Measurements from ENCODE around the gene MN1. TPM values are rescaled to one million over a fixed set of nuclear protein-coding genes. Genes with fewer than 3 reads are reported as not detected.

MN1 gene
- total RNA-seq, 1 donor from 2014 or later, result under 0.01 TPM

DNA sequence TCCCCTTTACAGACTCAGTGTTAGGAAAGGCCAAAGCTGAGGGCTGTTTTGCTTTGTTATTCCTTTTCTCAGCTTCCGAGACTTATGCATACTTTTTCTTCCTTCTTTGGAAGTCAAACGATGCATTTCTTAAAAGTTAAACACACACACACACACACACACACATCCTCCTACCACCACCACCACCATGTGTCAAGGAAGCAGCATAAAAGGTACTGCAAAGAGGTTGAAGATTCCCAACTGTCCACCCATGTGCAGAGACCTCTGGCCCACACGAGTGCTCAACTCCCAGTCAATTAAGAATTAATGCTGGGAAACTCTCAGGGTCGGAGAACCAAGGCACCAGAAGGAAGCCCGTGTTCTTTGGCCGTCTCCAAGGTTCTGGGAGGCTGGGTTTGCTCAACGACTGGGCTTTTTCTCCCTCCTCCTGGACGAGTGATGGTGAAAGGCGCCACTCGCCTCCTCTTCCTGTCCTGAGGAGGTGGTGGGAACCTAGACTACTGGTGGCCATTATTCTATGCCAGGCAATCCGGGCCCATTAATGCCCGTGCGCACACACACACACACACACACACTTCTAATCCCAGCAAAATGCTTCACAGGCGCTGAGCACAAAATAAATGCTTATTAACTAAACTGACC lies 15.1 kb downstream of the MN1 start:
- no peak for DNase-seq (ENCODE audit: low read depth in 2 of 2)

DNA sequence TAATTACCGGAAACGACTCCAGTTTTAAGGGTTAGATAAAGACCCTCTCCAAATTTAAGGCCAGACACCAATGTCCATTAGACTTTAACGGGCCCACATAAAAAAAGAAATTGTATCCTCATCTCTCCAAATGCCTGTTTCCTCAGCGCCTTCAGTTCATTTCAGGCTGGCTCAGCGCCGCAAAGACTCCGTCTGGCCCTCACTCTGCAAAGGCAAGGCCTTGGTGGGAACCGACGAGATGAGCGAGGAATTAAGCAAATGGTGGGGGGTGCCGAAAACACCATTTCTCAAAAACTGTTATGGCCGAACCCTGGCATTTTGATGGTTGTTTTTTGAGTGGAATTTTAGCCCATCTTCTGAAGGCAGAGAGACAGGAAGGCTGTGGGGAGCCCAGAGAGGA lies 15.7 kb downstream of the MN1 start:
- no peak for DNase-seq (ENCODE audit: low read depth in 2 of 2)

DNA sequence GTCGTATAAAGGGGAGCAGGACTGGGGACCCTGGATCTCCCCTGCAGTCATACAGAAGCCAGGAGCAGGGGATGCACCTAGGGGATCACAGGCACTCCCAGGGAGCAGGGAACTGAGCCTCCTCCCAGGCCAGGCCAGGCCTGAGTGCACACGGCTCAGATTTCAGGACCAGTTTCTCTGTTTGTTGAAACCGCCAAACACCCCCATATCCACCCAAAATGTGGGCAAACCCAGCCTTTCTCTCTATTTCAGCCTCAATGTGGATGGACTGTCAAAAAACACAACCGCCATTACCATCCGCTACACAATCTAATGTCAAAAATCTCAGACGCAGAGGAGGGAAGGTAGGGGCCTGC lies 17.5 kb downstream of the MN1 start:
- no peak for DNase-seq (ENCODE audit: low read depth in 2 of 2)

DNA sequence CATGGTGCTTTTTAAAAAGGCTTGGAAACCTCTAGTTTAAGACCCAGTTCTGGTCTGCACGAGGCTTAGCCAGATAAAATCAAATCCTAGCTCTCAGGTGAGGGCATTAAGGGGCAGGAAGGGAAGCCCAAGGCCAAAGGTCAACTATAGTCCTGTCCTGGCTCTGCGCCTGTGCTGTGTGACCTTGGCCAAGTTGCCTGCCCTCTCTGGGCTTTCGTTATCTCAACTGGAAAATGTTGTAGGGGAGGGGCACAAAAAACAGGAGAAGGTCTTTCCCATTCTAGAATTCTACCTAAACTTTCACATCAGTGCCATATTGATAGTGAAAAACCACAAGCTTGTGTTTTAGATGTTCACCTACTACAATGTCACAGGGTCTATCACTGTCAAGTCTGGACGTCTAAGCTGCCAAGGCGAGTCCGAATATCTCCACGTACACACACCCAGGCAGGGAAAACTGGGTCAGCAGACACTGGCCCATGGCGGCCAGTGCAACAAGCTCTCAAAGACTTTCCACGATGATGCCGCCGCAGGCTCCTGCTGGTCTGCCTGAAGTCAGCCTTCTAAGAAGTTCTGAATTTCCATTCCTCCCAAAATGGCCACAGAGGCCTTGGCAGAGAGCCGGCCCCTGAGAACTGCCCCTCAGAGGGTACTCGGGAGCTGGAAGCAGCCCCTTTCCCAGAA lies 18.0 kb downstream of the MN1 start:
- no peak for DNase-seq (ENCODE audit: low read depth in 2 of 2)

DNA sequence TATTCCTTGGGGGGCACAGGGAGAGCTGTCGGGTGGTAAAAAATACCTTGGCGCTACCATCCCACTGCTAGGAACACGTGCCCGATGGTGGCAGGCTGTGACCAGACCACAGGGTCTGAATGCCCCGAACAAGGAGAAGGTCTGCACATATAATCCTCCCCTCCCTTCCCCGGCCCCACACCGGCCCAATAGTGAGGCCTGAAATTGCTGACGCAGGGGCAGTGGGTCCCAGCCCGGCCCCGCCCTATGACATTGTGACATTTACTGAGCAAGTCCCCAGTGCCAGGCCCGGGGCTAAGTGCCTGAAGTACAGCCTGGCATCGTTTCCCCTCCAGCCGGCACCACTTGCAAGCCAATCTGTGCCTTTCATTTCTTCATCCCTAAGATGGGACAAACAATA lies 19.5 kb downstream of the MN1 start:
- no peak for DNase-seq (ENCODE audit: low read depth in 2 of 2)

DNA sequence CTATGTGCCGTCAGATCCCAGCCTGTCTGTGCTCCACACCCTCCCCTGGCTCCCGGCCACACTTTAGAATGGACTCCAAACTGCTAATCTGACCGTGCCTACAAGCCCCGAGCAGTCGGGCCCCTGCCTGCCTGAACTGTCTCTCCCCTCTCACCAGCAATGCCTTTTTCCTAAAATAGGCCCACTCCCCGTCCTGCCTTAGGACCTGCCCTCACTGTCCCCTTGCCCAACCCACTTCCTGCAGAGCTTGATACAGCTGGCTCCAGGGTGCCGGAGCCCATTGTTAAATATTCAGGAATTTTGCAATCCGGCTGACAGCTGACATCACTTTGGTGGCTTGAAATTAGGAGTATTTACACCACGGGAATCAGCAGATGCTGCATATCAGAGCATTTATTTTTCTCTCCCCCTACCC lies 21.4 kb downstream of the MN1 start:
- DNase-seq (ENCODE audit: low read depth in 2 of 2), result peak; percentile 23 to 47

DNA sequence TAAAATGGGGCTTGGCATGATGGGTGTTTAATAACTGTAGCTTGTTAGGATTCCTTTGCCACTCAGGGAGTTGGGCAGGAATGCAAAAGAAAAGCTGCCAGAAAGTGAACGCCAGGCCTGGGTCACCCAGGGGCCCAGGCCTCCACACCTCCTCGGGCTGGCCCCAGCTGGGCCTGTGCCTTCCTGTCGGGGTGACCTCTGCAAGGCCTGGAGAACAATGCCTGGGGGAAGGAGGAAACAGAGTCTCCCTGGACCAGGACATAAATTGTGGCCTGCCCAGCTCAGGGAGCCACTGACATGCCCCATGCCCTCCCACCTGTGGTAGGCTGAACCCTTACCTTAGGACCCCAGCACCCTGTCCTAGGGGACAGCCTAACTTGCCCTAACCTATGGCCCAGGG lies 21.9 kb downstream of the MN1 start:
- DNase-seq (ENCODE audit: low read depth in 2 of 2), result peak in 1 of 2 donors; percentile 39

DNA sequence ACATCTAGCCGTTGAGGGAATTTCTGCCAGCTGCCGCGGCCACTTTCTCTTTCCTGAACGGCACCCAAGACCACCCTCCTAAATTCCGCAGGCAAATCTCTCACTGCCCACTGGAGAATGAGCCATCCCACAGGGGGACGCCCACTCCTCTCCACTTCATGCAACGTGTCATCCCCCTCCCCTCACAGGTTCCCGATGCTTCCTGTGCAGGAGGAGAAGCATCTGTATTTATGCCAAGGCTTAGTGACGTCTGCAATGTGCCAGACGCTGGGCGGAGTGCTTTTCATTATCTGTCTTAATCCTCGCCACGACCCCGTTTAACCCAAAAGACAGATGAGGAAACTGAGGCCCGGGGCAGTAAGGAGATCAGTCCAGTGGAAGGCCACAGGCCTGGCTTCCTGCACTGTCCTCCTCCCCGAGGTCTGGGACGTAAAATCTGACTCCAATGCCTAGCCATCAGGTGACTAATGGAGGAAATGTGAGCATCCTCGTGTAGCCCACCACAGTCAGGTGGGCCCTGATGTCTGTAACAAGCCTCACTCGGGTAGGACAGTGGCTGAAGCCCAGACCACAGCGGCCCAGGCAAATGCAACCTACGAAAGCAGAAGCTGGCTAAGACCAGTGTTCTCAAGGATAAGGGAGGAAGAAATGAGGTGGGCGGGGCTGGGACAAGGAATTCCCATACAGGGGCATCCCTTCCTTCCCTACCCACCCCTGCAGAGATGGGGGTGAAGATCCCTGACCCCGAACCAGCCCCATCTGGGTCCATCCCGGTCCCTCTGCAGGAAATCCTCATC lies 23.1 kb downstream of the MN1 start:
- peak in 1 of 2 donors; percentile 47 for DNase-seq (ENCODE audit: low read depth in 2 of 2)

DNA sequence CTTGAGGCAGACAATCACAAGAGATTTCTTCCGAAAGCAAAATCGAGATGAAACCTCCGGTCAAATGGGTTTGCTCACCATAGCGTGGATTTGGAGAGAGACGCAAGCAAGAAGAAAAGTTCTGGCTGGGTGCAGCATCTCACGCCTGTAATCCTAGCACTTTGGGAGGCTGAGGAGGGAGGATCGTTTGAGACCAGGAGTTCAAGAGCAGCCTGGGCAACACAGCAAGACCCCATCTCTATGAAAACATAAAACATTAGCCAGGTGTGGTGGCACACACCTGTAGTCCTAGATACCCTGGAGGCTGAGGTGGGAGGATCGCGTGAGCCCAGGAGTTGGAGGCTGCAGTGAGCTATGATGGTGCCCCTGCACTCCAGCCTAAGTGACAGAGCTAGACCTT lies 24.4 kb downstream of the MN1 start:
- DNase-seq (ENCODE audit: low read depth in 2 of 2), result no peak

DNA sequence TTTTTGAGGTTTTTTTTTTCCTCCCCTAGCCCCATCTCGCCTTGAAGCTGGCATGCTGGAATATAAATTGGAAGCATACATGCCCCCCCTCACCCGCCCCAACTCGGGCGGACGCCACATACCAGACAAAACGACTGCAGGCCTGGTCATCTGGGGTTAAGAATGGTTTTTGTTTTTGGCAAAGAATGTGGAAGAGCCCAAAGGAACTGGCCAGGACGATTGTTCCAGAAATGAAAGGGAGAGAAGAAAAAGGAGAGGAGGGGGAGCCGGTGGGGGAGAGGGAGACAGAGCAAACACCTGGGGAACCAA lies 25.0 kb downstream of the MN1 start:
- DNase-seq (ENCODE audit: low read depth in 2 of 2), result no peak

DNA sequence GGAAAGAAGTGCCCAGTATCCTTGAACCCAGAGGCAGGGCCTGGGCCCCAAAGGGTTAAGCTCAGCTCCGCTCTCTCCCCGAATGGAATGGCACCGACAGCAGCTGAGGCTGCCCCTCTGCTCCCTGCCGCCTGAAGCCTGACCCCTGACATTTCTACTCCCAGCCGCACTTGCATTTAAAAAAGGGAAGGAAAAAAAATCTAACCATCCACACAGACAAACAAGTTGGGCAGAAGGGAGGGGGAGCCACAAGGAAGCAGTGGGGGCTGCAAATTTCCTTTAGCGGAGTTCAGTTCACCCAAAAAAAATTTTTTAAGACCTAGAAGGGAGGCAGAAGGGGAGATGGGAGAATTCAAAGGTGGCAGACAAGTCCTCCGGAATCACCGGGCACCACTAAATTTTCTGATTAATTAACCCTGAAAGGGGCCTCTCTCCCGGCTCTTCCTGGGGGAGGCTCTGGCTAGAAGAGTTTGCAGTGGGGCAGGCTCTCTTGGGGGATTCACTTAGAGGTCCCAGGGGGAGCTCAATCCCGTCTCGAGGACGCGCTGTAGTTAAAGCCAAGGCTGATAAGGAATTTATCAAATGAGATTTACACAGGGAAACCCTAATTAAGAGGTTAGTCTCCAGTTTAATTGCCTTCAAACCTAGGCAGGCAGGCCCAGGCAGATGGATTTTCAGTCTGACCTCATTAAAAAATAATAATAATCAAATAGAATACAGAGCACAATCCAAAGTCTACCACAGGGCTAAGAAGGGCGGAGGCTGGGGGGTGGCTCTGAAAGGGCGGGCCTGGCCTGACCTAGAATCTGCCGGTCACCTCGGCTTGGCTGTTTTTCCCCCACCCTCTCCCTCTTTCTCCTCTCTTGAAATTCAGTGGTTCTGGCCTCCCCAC lies 25.6 kb downstream of the MN1 start:
- DNase-seq (ENCODE audit: low read depth in 2 of 2), result no peak

DNA sequence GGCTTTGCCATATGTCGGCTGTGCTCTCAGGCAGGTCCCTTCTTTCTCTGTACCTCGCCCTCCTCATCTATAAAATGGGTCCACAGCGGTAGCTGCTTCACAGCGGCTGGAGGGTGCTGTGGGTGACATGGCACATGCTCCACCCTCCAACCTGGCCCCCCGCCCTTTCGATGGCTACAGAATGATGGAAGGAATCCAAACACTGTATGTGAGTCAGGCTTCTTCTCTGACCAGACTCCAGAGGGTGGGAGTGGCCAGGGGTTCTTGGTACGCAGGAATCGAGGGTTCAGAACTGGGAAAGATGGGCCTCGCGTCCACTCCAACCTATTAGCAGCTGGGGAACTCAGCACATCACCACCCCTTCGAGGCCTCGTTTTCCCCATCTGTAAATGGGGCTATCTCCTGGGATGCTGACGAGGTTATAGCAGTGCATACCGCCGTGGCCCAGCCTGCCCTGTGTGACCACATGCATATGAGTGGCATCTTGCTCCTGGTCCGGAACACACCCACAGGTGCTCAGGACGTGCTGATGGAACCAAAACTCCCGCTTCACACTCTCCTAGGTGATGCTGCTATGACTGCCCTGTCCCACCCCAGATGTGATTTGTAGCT lies 26.4 kb downstream of the MN1 start:
- DNase-seq (ENCODE audit: low read depth in 2 of 2), result peak in 1 of 2 donors; percentile 30

DNA sequence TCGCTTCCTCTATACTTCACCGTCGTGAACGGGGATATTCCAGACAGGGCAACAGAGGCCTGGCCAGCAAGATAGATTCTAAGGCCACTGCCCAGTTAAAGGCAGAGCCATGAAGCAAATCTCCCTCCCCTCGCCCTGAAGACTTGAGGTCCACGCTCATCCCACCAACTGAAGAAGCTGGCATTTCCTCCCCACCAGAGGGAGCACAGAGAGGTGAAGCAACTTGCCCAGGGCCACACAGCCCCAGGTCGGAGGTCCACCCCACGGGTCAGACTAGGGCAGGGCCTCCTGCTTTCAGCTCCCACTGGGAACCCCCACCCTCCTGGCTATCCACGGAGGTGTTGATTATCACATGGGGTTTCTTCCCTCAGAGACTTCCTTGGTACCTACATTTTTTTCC lies 27.4 kb downstream of the MN1 start:
- no peak for DNase-seq (ENCODE audit: low read depth in 2 of 2)

DNA sequence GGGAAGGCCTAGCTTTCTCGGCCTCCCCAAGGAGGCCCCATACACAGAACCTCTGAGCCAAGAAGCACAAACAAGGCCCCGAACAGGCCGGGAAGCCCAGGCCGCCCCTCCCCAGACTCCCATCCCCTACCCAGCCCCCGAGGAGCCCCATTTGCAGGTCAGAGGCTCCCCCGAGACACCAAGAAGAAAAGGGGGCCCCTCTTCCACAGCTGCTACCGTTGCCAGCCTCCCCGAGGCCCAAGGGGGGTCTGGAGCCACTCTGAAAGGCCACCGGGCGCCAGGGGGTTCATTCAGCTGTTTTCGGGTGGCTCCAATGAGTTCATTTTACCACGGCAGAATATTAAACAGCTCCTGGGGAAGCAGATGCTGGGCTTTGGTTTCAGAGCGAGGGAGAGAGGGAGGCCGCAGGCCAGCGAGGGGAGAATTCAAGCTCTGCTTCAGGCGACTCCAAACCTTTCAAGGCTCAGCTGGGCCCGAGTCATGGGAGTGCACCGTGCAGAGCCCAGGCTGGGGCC lies 28.5 kb downstream of the MN1 start:
- DNase-seq (ENCODE audit: low read depth in 2 of 2), result no peak

DNA sequence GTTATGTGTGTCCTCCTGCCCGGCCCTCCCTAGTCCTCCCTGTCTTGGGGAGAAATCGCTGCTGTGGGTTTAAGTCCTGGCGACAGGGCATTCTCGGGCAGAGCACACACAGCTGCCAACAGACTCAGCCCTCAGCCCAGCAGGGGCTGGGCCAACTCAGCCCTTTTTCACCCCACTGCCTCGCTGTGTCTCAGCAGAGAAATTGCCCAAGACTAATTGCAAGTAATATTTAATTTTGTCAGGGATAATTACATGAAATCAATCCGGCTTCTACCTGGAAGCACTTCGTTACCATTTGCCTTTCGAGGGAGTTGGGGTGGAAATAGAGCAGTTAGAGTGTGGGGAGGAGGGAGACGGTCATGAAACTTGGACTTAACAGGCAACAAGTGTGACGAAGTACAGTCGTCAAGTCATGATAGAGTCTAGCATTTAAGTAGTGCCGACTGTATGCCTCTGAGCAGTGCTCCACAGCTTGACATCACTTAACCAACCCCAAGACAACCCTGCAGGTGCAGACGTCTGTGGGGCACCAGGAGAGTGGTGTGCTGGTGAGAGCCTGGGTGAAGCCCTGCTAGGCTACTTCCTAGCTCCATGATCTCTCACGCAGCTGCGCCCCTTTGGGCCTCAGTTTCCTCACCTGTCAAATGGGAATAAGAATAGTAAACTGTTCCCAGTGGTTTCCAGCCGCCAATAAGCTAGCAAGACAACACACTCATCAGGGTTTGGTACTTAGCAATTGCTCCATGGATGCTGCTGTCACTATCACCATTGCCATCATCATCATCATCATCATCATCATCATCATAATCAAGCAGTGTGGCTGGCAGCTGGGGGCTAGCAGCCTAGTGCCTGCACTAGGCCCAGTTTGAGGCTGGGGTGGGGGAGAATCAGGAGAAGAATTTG lies 29.2 kb downstream of the MN1 start:
- DNase-seq (ENCODE audit: low read depth in 2 of 2), result no peak

DNA sequence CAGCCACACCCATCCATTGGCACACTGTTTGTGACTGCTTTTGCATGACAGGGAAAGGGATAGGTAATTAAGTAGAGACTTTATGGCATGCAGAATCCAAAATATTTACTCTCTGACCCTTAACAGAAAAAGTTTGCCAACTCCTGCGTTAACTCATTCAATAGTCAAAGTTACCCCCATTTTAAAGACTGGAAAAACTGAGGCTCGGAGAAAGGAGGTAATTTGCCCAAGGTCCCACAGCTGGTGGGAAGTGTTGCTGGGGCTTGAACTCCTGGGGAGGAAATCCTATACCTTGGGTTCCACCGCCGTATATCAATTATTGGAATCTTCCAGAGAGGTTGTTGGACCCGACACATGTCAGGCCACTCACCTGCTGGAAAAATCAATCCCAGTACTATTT lies 29.9 kb downstream of the MN1 start:
- DNase-seq (ENCODE audit: low read depth in 2 of 2), result no peak

DNA sequence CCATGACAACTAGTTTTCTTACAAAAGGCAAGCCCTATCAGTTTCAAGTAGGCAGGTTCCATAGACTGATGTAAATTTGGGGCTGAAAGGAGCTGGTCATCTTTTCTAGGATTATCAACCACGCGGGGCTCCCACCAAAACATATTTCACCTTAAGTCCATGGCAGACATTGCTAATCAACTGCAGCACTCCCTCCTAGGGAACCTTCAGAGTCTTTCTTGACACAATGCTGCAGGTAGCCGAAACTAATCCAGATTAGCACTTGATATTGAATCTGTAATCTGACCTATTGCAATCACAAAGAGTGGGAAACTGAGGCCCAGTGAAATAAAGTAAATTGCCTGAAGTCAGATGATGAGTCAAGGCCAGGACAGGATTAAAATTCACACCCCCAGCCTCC lies 32.5 kb downstream of the MN1 start:
- no peak for DNase-seq (ENCODE audit: low read depth in 2 of 2)

DNA sequence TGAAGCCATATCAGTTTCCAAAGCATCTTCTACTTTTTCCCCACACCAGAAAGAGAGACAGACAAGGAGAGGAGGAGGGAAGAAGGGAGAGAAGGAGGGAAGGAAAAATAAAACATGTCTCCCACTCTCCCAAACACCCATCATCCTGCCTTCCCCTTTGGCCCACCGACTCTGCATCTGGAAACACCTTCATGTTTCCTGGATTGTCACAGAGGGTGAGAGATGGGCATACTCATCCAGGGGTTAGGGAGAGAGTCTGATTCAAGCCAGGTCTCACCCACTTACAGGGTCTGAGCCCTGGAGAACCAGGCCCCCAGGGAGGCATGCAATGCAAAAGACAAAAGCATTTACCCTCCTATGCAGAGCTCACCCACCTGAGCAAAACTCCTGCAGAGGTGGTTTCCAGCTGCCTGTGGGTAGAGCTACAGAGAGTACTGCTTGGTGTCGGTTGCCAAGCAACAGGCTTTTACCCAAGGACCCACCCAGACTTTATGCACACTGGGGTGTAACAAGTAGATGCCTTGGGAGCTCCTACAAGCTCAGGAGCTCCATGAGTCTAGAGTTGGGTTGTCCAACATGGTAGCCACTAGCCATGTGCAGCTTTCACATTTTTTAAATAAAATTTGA lies 33.4 kb downstream of the MN1 start:
- DNase-seq (ENCODE audit: low read depth in 2 of 2), result no peak

DNA sequence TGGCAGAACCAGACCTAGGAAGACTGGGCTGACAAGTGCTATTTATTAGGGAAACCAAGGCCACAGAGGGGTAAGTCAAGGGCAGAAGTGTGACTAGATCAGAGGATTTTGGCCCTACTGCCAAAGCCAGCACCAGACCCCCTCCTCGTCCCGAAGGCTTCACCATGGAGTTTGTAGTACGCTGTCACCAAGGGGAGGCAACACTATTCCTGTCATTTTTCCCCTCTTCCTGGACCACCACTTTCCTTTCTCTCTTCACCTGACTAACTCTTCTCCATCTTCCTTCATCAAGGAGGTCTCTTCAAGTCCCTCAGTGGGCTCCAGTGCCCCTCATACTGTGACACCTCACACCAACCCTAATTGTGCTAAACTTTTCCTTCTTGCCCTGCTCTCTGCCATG lies 34.9 kb downstream of the MN1 start:
- DNase-seq (ENCODE audit: low read depth in 2 of 2), result no peak

Data from lung microvascular endothelial cell (primary cell).